Coronary artery (tissue), 2 donors: ENCODE results near the gene CCL25.

ENCODE experiments used
- DNase-seq: peaks from one replicate; pipeline ENCODE4 v3.0.0-alpha.2; 2017; ENCODE audit warnings: low spot score
- H3K27ac ChIP-seq, 2 donors: fragments of 200-600 bp; sonication (generic); one replicate each; pipeline ENCODE4 v1.5.1; 2016 to 2019
- H3K4me3 ChIP-seq: fragments of 200-600 bp; sonication (generic); 2 replicates; pipeline ENCODE4 v1.5.1; 2016; ENCODE audit warnings: mild to moderate bottlenecking, moderate library complexity
- CTCF ChIP-seq: fragments of 200-600 bp; sonication (generic); IDR thresholded peaks from one replicate; pipeline ENCODE4 v1.5.1; 2019; ENCODE audit warnings: antibody characterized with exemption

CCL25 gene

GRCh38 chr19:8065875-8066261, 13.3 kb downstream of the CCL25 start:
- DNase-seq = no peak
- no peak for TF ChIP-seq CTCF
- H3K27ac ChIP-seq = no peak overlapping the region
- no peak overlapping the region for H3K4me3 ChIP-seq

GRCh38 chr19:8069096-8069973, 16.8 kb downstream of the CCL25 start:
- H3K4me3 ChIP-seq = no peak overlapping the region
- DNase-seq = no peak

GRCh38 chr19:8071912-8072311, 19.4 kb downstream of the CCL25 start:
- no peak for DNase-seq
- Histone ChIP-seq H3K4me3 (no peak overlapping the region), H3K27ac (no peak overlapping the region)
- no peak for TF ChIP-seq CTCF

More at GRCh38 chr19:8069096-8069973, 16.8 kb downstream of the CCL25 start:
- H3K27ac ChIP-seq = no peak overlapping the region
- TF ChIP-seq CTCF = no peak

- Histone ChIP-seq H3K27ac (no peak overlapping the region), H3K4me3 (no peak overlapping the region)
- no peak for TF ChIP-seq CTCF
- DNase-seq = no peak
These were observed 21.9 kb downstream of the CCL25 start for GRCh38 chr19:8074501-8074900.

- Histone ChIP-seq H3K4me3 (no peak overlapping the region), H3K27ac (no peak overlapping the region)
- TF ChIP-seq CTCF = no peak
- DNase-seq = no peak
These were observed 22.9 kb downstream of the CCL25 start for GRCh38 chr19:8075158-8076074.

GRCh38 chr19:8079988-8080387, 27.4 kb downstream of the CCL25 start:
- DNase-seq = no peak
- no peak overlapping the region for H3K4me3 ChIP-seq
- TF ChIP-seq CTCF = no peak
- no peak overlapping the region for H3K27ac ChIP-seq
